ENCODE results near the gene ATXN10.
A peak's percentile ranks its signal among the peaks of the same experiment; 100 is the strongest.
"Not testable (repeated sequence)": the region's sequence is repeated elsewhere in the genome, so short reads cannot be mapped to it uniquely, and the experiment has no call there.

The ATXN10 gene

GRCh38 chr22:45640941-45641621 lies 30.6 kb upstream of the ATXN10 start:
- DNase-seq (ENCODE audit: insufficient read length, low spot score) = no peak
- FAIRE-seq = no peak

- no peak for FAIRE-seq
Observed at GRCh38 chr22:45642986-45643385, 28.6 kb upstream of the ATXN10 start.

GRCh38 chr22:45644714-45645113 lies 26.9 kb upstream of the ATXN10 start:
- DNase-seq (ENCODE audit: insufficient read length, low spot score) (no peak), FAIRE-seq (no peak)

More at GRCh38 chr22:45642986-45643385, 28.6 kb upstream of the ATXN10 start:
- DNase-seq (ENCODE audit: insufficient read length, low spot score) = no peak

GRCh38 chr22:45645150-45645525 lies 26.5 kb upstream of the ATXN10 start:
- FAIRE-seq (no peak), DNase-seq (ENCODE audit: insufficient read length, low spot score) (no peak)

GRCh38 chr22:45645526-45646414 lies 25.9 kb upstream of the ATXN10 start:
- peak; percentile 80 for DNase-seq (ENCODE audit: insufficient read length, low spot score)
- FAIRE-seq = peak; percentile 70

GRCh38 chr22:45647532-45648225 lies 24.0 kb upstream of the ATXN10 start:
- no peak for FAIRE-seq
- no peak for DNase-seq (ENCODE audit: insufficient read length, low spot score)

- FAIRE-seq = no peak
- DNase-seq (ENCODE audit: insufficient read length, low spot score) = no peak
Observed at GRCh38 chr22:45648301-45649117, 23.1 kb upstream of the ATXN10 start.

- no peak for DNase-seq (ENCODE audit: insufficient read length, low spot score)
- FAIRE-seq = no peak
Observed at GRCh38 chr22:45649809-45650208, 21.8 kb upstream of the ATXN10 start.

DNA sequence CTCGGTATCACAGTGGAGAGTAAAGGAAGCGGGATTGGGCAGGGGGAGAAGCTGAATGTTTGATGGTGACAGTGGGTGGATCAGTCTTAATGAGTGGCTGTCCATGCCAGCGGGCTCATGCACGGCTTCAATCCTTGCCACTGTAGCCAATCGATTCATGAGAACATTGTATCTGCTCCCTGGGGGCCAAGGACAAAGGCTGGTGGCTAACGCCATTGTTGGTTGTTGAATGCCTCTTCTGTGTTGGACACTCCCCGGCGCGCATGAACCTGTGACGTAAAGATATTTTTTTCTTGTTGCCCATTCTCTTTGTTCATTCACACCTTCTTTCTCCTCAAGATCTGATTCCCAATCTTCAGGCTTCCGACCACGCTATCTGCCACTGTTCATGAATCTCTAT lies 20.9 kb upstream of the ATXN10 start:
- DNase-seq (ENCODE audit: insufficient read length, low spot score) (no peak), FAIRE-seq (no peak)

GRCh38 chr22:45651931-45652528 lies 19.6 kb upstream of the ATXN10 start:
- FAIRE-seq = no peak

DNA sequence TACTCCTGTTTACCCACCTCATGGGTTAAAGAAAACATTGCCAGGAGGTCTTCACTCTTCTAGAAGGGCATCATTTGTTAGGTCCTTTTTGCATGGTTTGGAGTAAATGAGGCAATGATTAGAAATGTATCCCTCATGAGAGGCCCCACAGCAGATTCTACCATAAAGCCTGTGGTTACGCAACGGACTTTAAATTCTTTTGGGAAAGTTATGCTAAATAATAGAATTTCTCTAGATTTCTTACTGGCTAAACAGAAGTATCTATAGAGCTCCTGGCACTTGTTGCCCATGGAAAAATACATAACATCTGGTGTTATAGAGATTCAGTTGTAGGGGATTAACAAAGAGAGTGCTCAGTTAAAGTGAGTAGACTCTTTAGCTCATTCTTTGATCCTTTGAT lies 15.1 kb upstream of the ATXN10 start:
- DNase-seq (ENCODE audit: insufficient read length, low spot score) (no peak), FAIRE-seq (no peak)

More at GRCh38 chr22:45651931-45652528, 19.6 kb upstream of the ATXN10 start:
- DNase-seq (ENCODE audit: insufficient read length, low spot score) = no peak

DNA sequence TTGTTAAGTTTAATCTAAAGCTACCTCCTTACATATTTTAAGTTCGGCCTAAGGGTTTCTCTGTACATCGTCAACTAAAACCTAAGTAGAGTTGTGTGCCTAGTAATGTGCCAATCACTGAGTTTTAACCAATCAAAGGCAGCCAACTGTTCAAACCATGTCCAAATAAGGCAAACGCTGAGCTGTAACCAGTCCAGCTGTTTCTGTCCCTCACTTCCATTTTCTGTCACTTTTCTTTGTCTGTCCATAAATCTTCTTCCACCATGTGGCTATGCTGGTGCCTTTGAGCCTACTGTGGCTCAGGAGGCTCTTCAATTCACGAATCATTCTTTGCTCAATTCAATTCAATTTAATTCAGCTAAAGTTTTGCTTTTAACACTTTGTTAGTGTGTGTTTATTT lies 13.9 kb upstream of the ATXN10 start:
- DNase-seq (ENCODE audit: insufficient read length, low spot score) = no peak
- FAIRE-seq = no peak

- DNase-seq (ENCODE audit: insufficient read length, low spot score) (no peak), FAIRE-seq (no peak)
Observed at GRCh38 chr22:45664136-45664646, 7.4 kb upstream of the ATXN10 start.

DNA sequence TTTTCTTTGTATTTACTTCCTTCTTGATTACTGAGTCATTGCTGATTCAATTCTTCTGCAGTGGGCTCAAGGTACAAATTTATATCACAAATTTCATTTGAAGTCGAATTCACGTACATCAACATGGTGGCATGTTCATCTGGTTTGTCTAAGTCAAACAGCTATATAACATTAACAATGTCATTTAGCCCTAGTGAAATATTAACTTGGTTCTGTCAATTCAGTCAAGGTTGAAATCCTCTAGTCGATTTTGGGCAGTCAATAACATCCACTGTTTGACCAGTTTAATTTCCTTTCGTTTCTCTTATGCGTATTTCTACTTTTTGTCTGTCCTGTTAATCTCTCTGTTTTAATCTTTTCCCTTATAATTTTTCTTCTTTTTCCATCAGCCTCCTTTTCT lies 4.1 kb upstream of the ATXN10 start:
- DNase-seq (ENCODE audit: insufficient read length, low spot score) (no peak), FAIRE-seq (no peak)

- DNase-seq (ENCODE audit: insufficient read length, low spot score); FAIRE-seq: not testable (repeated sequence)
Observed at GRCh38 chr22:45670363-45670762, 1.3 kb upstream of the ATXN10 start.

- DNase-seq (ENCODE audit: insufficient read length, low spot score) (no peak), FAIRE-seq (no peak)
Observed at GRCh38 chr22:45670981-45671782, 452 bp upstream of the ATXN10 start.

GRCh38 chr22:45672564-45673481 lies 1.2 kb downstream of the ATXN10 start:
- no peak for DNase-seq (ENCODE audit: insufficient read length, low spot score)
- FAIRE-seq = peak; percentile 75

Measured in GM19239 (cell line).